Nephron progenitor cell (in vitro differentiated cells): Measurements from ENCODE around the gene PIH1D1.
"Not testable (repeated sequence)": the region's sequence is repeated elsewhere in the genome, so short reads cannot be mapped to it uniquely, and the experiment has no call there.

Experiments used
- DNase-seq: peaks from one replicate; pipeline ENCODE4 v3.0.0; 2021
- H3K27ac Mint-ChIP-seq: 2 replicates; pipeline ENCODE4 v1.8.0; 2021; ENCODE audit warnings: mild to moderate bottlenecking, moderate library complexity, mixed read lengths
- H3K27me3 Mint-ChIP-seq: 2 replicates; pipeline ENCODE4 v1.8.0; 2021; ENCODE audit warnings: mild to moderate bottlenecking, low read depth, mixed read lengths; ENCODE audit not compliant: poor library complexity
- H3K36me3 Mint-ChIP-seq: 2 replicates; pipeline ENCODE4 v1.8.0; 2021; ENCODE audit warnings: low read depth, mixed read lengths
- H3K4me1 Mint-ChIP-seq: 2 replicates; pipeline ENCODE4 v1.8.0; 2021; ENCODE audit warnings: mixed read lengths
- H3K4me3 Mint-ChIP-seq: 2 replicates; pipeline ENCODE4 v1.8.0; 2021; ENCODE audit warnings: mild to moderate bottlenecking, moderate library complexity, mixed read lengths
- H3K9me3 Mint-ChIP-seq: 2 replicates; pipeline ENCODE4 v1.8.0; 2021; ENCODE audit warnings: mild to moderate bottlenecking, moderate library complexity, mixed read lengths
- TF ChIP-seq, protein P1 (sequence below): fragments of 200-600 bp; sonication (generic); IDR thresholded peaks from 2 replicates; pipeline ENCODE4 v1.5.0; 2021; ENCODE audit warnings: antibody characterized with exemption

The PIH1D1 gene

DNA sequence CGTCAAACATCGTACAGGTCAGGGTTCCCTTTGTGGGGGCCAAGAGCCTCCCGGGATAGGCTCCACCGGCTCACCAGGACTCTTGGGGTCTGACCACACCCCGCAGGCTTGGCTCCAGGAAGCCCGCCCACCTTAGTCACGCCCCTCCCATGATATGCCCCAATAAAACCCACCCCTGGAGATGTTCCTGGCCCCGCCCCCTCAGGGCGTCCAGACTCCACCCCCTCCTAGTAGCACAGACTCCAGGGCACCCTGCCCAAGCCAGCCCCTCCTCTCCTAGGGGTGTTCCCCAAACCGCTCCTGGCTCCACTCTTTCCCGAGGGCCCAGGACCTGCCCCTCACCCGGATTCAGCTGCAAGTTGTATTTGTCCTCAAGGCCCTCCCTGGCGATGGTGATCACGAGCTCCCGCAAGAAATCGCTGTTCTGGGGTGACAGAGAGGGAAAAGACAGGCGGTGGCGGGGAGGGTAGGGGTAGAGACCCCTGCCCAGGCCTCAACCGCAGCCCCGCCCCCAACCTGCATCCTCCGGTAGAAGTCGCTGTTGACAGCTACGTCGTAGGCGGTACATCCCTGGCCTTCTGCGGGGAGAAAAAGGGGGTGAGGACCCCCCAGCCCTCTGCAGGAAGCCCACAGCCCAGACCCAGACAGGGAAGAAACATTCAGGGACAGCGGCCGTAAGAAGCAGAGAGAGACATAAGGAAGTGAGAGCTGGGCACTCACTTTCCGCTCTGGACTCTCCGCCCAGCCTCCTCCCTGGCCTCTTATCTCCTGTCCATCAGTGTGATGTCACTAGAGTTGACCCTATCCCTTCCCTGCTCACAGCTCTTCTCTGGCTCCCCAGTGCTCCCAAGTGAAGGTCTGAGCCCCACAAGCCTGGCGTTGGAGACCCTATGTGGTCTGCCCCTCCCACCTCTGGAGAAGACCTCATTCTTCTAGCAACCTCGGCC is 3.9 kb downstream of the PIH1D1 start:
- peak; percentile 51 for DNase-seq
- Mint-ChIP-seq H3K4me1 (peaks cover 39% of the 10 kb centered on the region), H3K27ac (no peak overlapping the region), H3K9me3 (no peaks in the 10 kb centered on the region), H3K36me3 (peaks cover 45% of the 10 kb centered on the region), H3K27me3 (peaks cover 3% of the 10 kb centered on the region), H3K4me3 (no peak overlapping the region)
- TF ChIP-seq, protein P1, sequence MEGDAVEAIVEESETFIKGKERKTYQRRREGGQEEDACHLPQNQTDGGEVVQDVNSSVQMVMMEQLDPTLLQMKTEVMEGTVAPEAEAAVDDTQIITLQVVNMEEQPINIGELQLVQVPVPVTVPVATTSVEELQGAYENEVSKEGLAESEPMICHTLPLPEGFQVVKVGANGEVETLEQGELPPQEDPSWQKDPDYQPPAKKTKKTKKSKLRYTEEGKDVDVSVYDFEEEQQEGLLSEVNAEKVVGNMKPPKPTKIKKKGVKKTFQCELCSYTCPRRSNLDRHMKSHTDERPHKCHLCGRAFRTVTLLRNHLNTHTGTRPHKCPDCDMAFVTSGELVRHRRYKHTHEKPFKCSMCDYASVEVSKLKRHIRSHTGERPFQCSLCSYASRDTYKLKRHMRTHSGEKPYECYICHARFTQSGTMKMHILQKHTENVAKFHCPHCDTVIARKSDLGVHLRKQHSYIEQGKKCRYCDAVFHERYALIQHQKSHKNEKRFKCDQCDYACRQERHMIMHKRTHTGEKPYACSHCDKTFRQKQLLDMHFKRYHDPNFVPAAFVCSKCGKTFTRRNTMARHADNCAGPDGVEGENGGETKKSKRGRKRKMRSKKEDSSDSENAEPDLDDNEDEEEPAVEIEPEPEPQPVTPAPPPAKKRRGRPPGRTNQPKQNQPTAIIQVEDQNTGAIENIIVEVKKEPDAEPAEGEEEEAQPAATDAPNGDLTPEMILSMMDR, result no peak

DNA sequence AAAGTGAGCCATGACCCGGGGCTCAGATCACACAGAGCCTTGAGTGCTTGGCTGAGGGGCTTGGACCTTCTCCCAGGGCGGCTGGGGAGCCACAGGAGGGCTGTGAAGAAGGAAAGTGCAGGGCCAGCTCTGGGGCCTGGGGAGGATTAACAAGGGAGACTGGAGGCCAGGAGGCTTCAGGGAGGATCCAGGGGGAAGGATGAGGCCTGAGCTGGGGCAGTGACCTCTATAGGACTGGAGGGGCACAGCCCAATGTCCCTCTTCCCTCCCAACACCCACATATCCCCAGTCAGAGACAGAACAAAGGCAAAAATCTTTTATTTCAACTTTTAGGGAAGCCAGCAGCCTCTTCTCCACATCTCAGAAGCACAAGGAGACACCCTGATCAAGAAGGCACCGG is 5.6 kb downstream of the PIH1D1 start:
- Mint-ChIP-seq H3K27ac (peak overlapping the region; percentile 87), H3K4me1 (peaks cover 43% of the 10 kb centered on the region), H3K9me3 (no peaks in the 10 kb centered on the region), H3K4me3 (no peak overlapping the region), H3K36me3 (peaks cover 41% of the 10 kb centered on the region), H3K27me3 (peaks cover 19% of the 10 kb centered on the region)
- TF ChIP-seq, protein P1, result no peak
- no peak for DNase-seq

DNA sequence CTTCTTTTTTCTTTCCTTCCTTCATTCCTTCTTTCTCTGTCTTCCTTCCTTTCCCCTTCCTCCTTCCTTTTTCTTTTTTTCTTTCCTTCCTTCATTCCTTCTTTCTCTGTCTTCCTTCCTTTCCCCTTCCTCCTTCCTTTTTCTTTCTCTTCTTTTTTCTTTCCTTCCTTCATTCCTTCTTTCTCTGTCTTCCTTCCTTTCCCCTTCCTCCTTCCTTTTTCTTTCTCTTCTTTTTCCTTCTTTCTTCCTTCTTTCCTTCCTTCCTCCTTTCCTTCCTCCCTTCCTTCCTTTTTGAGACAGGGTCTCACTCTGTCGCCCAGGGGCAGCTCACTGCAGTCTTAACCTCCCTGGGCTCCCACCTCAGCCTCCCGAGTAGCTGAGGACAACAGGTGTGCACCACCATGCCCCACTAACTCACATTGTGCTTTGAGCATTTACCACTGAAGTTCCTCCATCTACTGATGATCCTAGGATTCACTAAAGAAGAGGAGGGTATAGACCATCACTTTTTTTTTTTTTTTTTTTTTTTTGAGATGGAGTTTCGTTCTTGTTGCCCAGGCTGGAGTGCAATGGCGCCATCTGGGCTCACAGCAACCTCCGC is 7.4 kb downstream of the PIH1D1 start:
- Mint-ChIP-seq H3K27me3 (peaks cover 37% of the 10 kb centered on the region), H3K4me1 (peaks cover 43% of the 10 kb centered on the region), H3K4me3 (peak overlapping the region; percentile 82), H3K36me3 (peaks cover 25% of the 10 kb centered on the region)
- not testable (repeated sequence) for DNase-seq, H3K9me3 Mint-ChIP-seq, H3K27ac Mint-ChIP-seq

DNA sequence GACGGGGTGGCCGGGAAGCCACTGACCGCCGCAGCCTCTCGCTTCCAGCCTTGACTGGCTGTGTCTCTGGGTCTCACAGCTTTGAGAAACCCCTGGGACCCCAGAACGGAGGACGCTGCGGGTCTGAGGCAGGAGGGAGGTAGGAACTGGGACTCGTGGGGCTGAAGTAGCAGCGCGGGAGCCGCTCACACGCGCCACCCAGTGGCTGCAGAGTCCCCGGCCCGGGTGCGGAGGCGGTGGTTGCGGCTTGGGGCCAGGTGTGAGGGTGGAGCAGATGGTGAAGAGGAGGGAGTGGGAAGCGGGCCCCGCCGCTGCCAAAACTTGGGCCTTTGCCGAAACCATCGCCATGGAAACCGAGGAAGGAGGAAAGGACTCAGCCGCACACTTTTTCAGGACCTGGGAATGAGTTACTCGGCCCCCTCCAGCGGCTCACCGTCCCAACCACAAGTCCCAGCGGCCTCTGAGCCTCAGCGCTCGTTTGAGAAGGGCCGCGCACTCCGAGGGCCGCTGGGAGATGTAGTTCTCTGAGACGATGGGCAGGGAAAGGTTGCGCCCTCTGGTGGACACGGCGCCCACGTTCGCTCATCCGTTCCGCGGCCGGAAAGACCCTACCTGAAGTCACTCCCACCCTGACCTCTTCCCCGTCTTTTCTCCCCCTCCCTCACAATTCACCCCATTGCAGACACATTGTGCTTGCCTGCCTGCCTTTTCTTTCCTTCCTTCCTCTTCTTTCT is 8.1 kb downstream of the PIH1D1 start:
- no peaks in the 10 kb centered on the region for H3K9me3 Mint-ChIP-seq
- peak overlapping the region; percentile 82 for H3K4me3 Mint-ChIP-seq
- no peak overlapping the region for H3K27ac Mint-ChIP-seq
- peaks cover 43% of the 10 kb centered on the region for H3K27me3 Mint-ChIP-seq
- TF ChIP-seq, protein P1, result peak; percentile 80
- H3K36me3 Mint-ChIP-seq, result peaks cover 18% of the 10 kb centered on the region
- DNase-seq, result peak; percentile 96
- H3K4me1 Mint-ChIP-seq, result peaks cover 43% of the 10 kb centered on the region

DNA sequence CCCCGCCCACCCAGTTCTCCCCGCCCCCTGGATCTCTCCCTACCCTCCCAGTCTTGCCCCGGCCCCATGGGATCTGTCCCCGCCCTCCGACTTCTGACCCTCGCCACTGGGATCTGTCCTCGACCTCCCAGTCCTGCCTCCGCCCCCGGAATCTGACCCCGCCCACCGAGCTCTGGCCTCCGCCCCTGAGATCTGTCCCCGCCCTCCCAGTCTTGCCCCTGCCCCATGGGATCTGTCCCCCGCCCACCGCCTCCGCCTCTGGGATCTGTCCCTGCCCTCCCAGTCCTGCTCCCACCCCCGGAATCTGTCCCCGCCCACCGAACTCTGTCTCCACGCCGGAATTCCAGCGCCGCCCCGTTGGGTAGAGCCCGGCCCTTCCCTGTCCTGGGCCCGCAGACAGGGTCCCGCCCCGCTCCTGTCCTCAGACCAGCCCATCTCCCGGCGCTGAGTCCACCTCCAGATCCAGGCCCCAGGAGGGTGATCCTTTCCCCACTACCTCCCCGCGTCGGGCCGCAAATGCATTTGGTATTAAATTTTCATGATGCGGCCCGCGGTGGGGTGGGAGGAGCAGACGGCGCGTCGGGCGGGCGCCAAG is 8.7 kb downstream of the PIH1D1 start:
- no peak overlapping the region for H3K27ac Mint-ChIP-seq
- H3K27me3 Mint-ChIP-seq, result peaks cover 50% of the 10 kb centered on the region
- peaks cover 12% of the 10 kb centered on the region for H3K36me3 Mint-ChIP-seq
- peak; percentile 99 for DNase-seq
- H3K9me3 Mint-ChIP-seq, result no peaks in the 10 kb centered on the region
- TF ChIP-seq, protein P1, result no peak
- H3K4me3 Mint-ChIP-seq, result peak overlapping the region; percentile 82
- H3K4me1 Mint-ChIP-seq, result peaks cover 44% of the 10 kb centered on the region

DNA sequence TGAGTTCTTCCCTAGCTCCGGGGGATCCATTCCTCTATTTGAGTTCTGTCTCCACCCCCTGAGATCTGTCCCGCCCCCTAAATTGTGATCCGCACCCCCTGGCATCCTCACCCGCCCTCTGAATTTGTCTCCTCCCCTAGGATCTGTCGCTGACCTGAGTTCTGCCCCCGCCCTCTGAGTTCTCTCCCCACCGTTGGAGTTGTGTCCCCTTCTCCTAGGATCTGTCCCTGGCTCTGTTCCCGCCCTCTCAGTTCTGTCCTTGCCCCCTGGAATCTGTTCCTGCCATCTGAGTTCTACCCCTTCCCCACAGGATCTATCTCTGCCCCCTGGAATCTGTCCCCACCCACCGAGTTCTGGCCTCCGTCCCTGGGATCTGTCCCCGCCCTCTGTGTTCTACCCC is 9.3 kb downstream of the PIH1D1 start:
- Mint-ChIP-seq H3K9me3 (no peaks in the 10 kb centered on the region), H3K36me3 (peaks cover 9% of the 10 kb centered on the region), H3K27me3 (peaks cover 55% of the 10 kb centered on the region), H3K27ac (no peak overlapping the region), H3K4me3 (peak overlapping the region; percentile 82), H3K4me1 (peaks cover 49% of the 10 kb centered on the region)
- DNase-seq, result peak; percentile 43
- TF ChIP-seq, protein P1, result no peak
